ENCODE measurements around the gene EDN2. TPM values are rescaled to one million over a fixed set of nuclear protein-coding genes. Genes with fewer than 3 reads are reported as not detected.
A peak's percentile ranks its signal among the peaks of the same experiment; 100 is the strongest.

EDN2 gene
- total and polyA plus RNA-seq, 11 donors: 0.23 to 3.5 (median 1.9) TPM; not detected in 4

GRCh38 chr1:41489561-41489960 is 5.1 kb upstream of the EDN2 start:
- ATAC-seq (no peak), DNase-seq (peak in 1 of 5 donors; percentile 4)
- TF ChIP-seq CTCF (IDR thresholded peaks at IDR 0.05) (no peak), POLR2A (IDR thresholded peaks at IDR 0.05) (no peak)
- 89 to 93% (median 91%) methylated on average over 5 of the region's 5 CpGs for WGBS, 4 donors
- Histone ChIP-seq H3K9me3 (no peaks in the 10 kb centered on the region), H3K4me1 (peaks cover 0 to 38% (median 17%) of the 10 kb centered on the region in 12 donors), H3K27me3 (no peaks in the 10 kb centered on the region), H3K27ac (no peak overlapping the region), H3K4me3 (no peak overlapping the region), H3K36me3 (no peaks in the 10 kb centered on the region)
- intact Hi-C loops (cut with DNase I): no loop called here

GRCh38 chr1:41488040-41488951 is 3.8 kb upstream of the EDN2 start:
- intact Hi-C loops (cut with DNase I): no loop called here

GRCh38 chr1:41487126-41488039 is 2.9 kb upstream of the EDN2 start:
- peaks cover 0 to 60% (median 27%) of the 10 kb centered on the region in 12 donors for H3K4me1 ChIP-seq
- peak overlapping the region in 11 of 12 donors; percentile 14 to 76 (median 63) for H3K27ac ChIP-seq
- peak in 2 of 5 donors; percentile 23 to 44 for DNase-seq
- ATAC-seq: peak in 1 of 4 donors; percentile 17
- H3K27me3 ChIP-seq: no peaks in the 10 kb centered on the region
- H3K9me3 ChIP-seq: no peaks in the 10 kb centered on the region
- TF ChIP-seq POLR2A (IDR thresholded peaks at IDR 0.05) (no peak), CTCF (IDR thresholded peaks at IDR 0.05) (no peak)
- intact Hi-C loops (cut with DNase I): no loop called here
- peak overlapping the region in 1 of 12 donors; percentile 13 for H3K4me3 ChIP-seq
- no peaks in the 10 kb centered on the region for H3K36me3 ChIP-seq
- 39 to 58% (median 48%) methylated on average over 12 to 16 of the region's 16 CpGs for WGBS, 4 donors

More at GRCh38 chr1:41488040-41488951, 3.8 kb upstream of the EDN2 start:
- WGBS, 4 donors: 87 to 92% (median 89%) methylated on average over 11 of the region's 11 CpGs
- H3K36me3 ChIP-seq: no peaks in the 10 kb centered on the region
- H3K9me3 ChIP-seq: no peaks in the 10 kb centered on the region
- no peak for ATAC-seq
- peaks cover 0 to 51% (median 23%) of the 10 kb centered on the region in 12 donors for H3K4me1 ChIP-seq
- peak in 2 of 5 donors; percentile 14 to 51 for DNase-seq
- TF ChIP-seq POLR2A (IDR thresholded peaks at IDR 0.05): no peak
- no peak for TF ChIP-seq CTCF (IDR thresholded peaks at IDR 0.05)
- H3K27ac ChIP-seq: no peak overlapping the region
- H3K4me3 ChIP-seq: no peak overlapping the region
- H3K27me3 ChIP-seq: no peaks in the 10 kb centered on the region
